PC-9 (cell line): ENCODE measurements around the gene MAN2C1.

Experiments used
- CTCF ChIP-seq: fragments of 200-600 bp; sonication (generic); conservative IDR thresholded peaks from 2 replicates; pipeline ENCODE4 v1.6.1; 2017; ENCODE audit warnings: mixed run types, antibody characterized with exemption, mild to moderate bottlenecking, moderate library complexity
- EZH2 ChIP-seq: fragments of 200-600 bp; sonication (generic); IDR thresholded peaks from 2 replicates; pipeline ENCODE4 v1.8.0; 2017; ENCODE audit warnings: antibody characterized with exemption, low read depth

GRCh38 chr15:75369897-75370581 is 1.6 kb upstream of the MAN2C1 start:
- no peak for TF ChIP-seq CTCF
- no peak for TF ChIP-seq EZH2
